HG03442 (cell line): ENCODE measurements around the gene MRPL16.
"Not testable (repeated sequence)": the region's sequence is repeated elsewhere in the genome, so short reads cannot be mapped to it uniquely, and the experiment has no call there.

Experiments
- ATAC-seq: cut with Tn5 transposase; IDR thresholded peaks from one replicate; pipeline ENCODE4 v1.9.1; 2021; ENCODE audit warnings: mild to moderate bottlenecking, moderate library complexity; ENCODE audit not compliant: unreplicated experiment

Gene MRPL16

GRCh38 chr11:59810189-59810910, at the start of gene MRPL16:
Gene MRPL16 (minus strand): TSS chr11:59810778. CDS start chr11:59810658, 120 bp downstream.
- ATAC-seq: peak; percentile 97

- ATAC-seq: no peak
These were observed 49.1 kb upstream of the MRPL16 start for GRCh38 chr11:59859673-59860072.

- no peak for ATAC-seq
These were observed 47.2 kb upstream of the MRPL16 start for GRCh38 chr11:59857439-59858434.

GRCh38 chr11:59854871-59855270, 44.3 kb upstream of the MRPL16 start:
- ATAC-seq: no peak

- ATAC-seq: not testable (repeated sequence)
These were observed 40.8 kb upstream of the MRPL16 start for GRCh38 chr11:59851416-59851815.

GRCh38 chr11:59849551-59849950, 39.0 kb upstream of the MRPL16 start:
- not testable (repeated sequence) for ATAC-seq

- ATAC-seq: no peak
These were observed 38.6 kb upstream of the MRPL16 start for GRCh38 chr11:59849129-59849528.

- ATAC-seq: not testable (repeated sequence)
These were observed 37.9 kb upstream of the MRPL16 start for GRCh38 chr11:59848439-59848838.

GRCh38 chr11:59847626-59848025, 37.0 kb upstream of the MRPL16 start:
- ATAC-seq: no peak

GRCh38 chr11:59846556-59846955, 36.0 kb upstream of the MRPL16 start:
- ATAC-seq: no peak

GRCh38 chr11:59845399-59845798, 34.8 kb upstream of the MRPL16 start, which contains the start of gene CBLIF:
Gene CBLIF (minus strand): TSS chr11:59845499. CDS start chr11:59845453, 46 bp downstream.
- ATAC-seq: no peak

GRCh38 chr11:59842316-59842715, 31.7 kb upstream of the MRPL16 start:
- ATAC-seq: no peak

- ATAC-seq: no peak
These were observed 30.9 kb upstream of the MRPL16 start for GRCh38 chr11:59841514-59841913.

- ATAC-seq: no peak
These were observed 29.0 kb upstream of the MRPL16 start for GRCh38 chr11:59839615-59840014.

- ATAC-seq: no peak
These were observed 23.0 kb upstream of the MRPL16 start for GRCh38 chr11:59833602-59834001.

- ATAC-seq: no peak
These were observed 18.8 kb upstream of the MRPL16 start for GRCh38 chr11:59829358-59829757.

- peak; percentile 83 for ATAC-seq
These were observed 12.5 kb upstream of the MRPL16 start for GRCh38 chr11:59822989-59823566.

- ATAC-seq: no peak
These were observed 8.0 kb upstream of the MRPL16 start for GRCh38 chr11:59818572-59818971.

GRCh38 chr11:59816434-59816833, 5.9 kb upstream of the MRPL16 start:
- not testable (repeated sequence) for ATAC-seq

- ATAC-seq: no peak
These were observed 5.2 kb upstream of the MRPL16 start for GRCh38 chr11:59815754-59816153.

GRCh38 chr11:59814021-59814420, 3.4 kb upstream of the MRPL16 start:
- no peak for ATAC-seq
